ENCODE measurements around the gene F2RL3. TPM values are rescaled to one million over a fixed set of nuclear protein-coding genes. Genes with fewer than 3 reads are reported as not detected.

F2RL3 gene
- total and polyA plus RNA-seq, 9 of the 15 experiments (the other 6 are each of a cell fraction or from before 2014, with no cell fraction given): 1.4 to 27.6 (median 11.9) TPM

DNA sequence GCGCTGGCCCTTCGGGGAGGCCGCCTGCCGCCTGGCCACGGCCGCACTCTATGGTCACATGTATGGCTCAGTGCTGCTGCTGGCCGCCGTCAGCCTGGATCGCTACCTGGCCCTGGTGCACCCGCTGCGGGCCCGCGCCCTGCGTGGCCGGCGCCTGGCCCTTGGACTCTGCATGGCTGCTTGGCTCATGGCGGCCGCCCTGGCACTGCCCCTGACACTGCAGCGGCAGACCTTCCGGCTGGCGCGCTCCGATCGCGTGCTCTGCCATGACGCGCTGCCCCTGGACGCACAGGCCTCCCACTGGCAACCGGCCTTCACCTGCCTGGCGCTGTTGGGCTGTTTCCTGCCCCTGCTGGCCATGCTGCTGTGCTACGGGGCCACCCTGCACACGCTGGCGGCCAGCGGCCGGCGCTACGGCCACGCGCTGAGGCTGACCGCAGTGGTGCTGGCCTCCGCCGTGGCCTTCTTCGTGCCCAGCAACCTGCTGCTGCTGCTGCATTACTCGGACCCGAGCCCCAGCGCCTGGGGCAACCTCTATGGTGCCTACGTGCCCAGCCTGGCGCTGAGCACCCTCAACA is 1.2 kb downstream of the F2RL3 start (continued):
- TF ChIP-seq, protein P1, sequence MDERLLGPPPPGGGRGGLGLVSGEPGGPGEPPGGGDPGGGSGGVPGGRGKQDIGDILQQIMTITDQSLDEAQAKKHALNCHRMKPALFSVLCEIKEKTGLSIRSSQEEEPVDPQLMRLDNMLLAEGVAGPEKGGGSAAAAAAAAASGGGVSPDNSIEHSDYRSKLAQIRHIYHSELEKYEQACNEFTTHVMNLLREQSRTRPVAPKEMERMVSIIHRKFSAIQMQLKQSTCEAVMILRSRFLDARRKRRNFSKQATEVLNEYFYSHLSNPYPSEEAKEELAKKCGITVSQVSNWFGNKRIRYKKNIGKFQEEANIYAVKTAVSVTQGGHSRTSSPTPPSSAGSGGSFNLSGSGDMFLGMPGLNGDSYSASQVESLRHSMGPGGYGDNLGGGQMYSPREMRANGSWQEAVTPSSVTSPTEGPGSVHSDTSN (CRISPR knock-in tag; IDR thresholded peaks at IDR 0.05; ENCODE audit: low read depth): no peak
- TF ChIP-seq, protein P1 (tag; conservative IDR thresholded peaks at IDR 0.05; ENCODE audit: low read depth): no peak
- TF ChIP-seq KLF16 (IDR thresholded peaks at IDR 0.05) (no peak), POLR3A (IDR thresholded peaks at IDR 0.05; ENCODE audit: borderline replicate concordance, extremely low read depth, insufficient read depth, insufficient read length) (no peak), KLF1 (tag; IDR thresholded peaks at IDR 0.05) (no peak), XRCC5 (IDR thresholded peaks at IDR 0.05; ENCODE audit: low read depth, low read length) (no peak), DDX20 (tag; IDR thresholded peaks at IDR 0.05; ENCODE audit: low read depth) (no peak), L3MBTL2 (IDR thresholded peaks at IDR 0.05) (peak; percentile 92), DIDO1 (tag; IDR thresholded peaks at IDR 0.05; ENCODE audit: low read depth) (no peak), NEUROD1 (IDR thresholded peaks at IDR 0.05; ENCODE audit: borderline replicate concordance, low read depth, low read length, partially characterized antibody) (no peak), NCOA6 (IDR thresholded peaks at IDR 0.05) (no peak), ZBTB17 (CRISPR knock-in tag; IDR thresholded peaks at IDR 0.05) (peak; percentile 86), ZNF644 (tag; IDR thresholded peaks at IDR 0.05; ENCODE audit: low read depth) (peak; percentile 84; the same call in 1 of the 2 replicates), CCAR2 (IDR thresholded peaks at IDR 0.05; ENCODE audit: low read depth, low read length) (no peak), DNMT1 (IDR thresholded peaks at IDR 0.05) (no peak), JUN (IDR thresholded peaks at IDR 0.05; ENCODE audit: borderline replicate concordance, low read depth, low read length) (peak; percentile 9; the same call in 1 of the 2 replicates), JUN (CRISPR knock-in tag; IDR thresholded peaks at IDR 0.05; ENCODE audit: borderline replicate concordance) (0 out of 2 replicates have a peak, but pooled peaks have one; percentile 70), ZNF232 (CRISPR knock-in tag; IDR thresholded peaks at IDR 0.05) (peak; percentile 85; the same call in 1 of the 2 replicates), GATAD2B (IDR thresholded peaks at IDR 0.05; ENCODE audit: borderline replicate concordance) (no peak; the same call in 1 of the 2 replicates), ETV6 (IDR thresholded peaks at IDR 0.05; ENCODE audit: borderline replicate concordance in 1 of 2, low read depth in 2 of 2, low read length in 1 of 2) (no peak), ETV6 (CRISPR knock-in tag; IDR thresholded peaks at IDR 0.05; ENCODE audit: borderline replicate concordance) (no peak), ETV1 (tag; conservative IDR thresholded peaks at IDR 0.05; ENCODE audit: low read depth) (peak; percentile 57)
- TF ChIP-seq, protein P2, sequence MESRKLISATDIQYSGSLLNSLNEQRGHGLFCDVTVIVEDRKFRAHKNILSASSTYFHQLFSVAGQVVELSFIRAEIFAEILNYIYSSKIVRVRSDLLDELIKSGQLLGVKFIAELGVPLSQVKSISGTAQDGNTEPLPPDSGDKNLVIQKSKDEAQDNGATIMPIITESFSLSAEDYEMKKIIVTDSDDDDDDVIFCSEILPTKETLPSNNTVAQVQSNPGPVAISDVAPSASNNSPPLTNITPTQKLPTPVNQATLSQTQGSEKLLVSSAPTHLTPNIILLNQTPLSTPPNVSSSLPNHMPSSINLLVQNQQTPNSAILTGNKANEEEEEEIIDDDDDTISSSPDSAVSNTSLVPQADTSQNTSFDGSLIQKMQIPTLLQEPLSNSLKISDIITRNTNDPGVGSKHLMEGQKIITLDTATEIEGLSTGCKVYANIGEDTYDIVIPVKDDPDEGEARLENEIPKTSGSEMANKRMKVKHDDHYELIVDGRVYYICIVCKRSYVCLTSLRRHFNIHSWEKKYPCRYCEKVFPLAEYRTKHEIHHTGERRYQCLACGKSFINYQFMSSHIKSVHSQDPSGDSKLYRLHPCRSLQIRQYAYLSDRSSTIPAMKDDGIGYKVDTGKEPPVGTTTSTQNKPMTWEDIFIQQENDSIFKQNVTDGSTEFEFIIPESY (CRISPR knock-in tag; IDR thresholded peaks at IDR 0.05): peak; percentile 45; the same call in 1 of the 2 replicates
